ENCODE results near the gene SPECC1L.

GRCh38 chr22:24409707-24410106 is 139.1 kb downstream of the SPECC1L start:
- TF ChIP-seq CTCF (conservative IDR thresholded peaks at IDR 0.05; ENCODE audit: low read length) (no peak), EZH2phosphoT487 (IDR thresholded peaks at IDR 0.05; ENCODE audit: borderline replicate concordance) (no peak)

All from Loucy (cell line).